ENCODE measurements around the gene ANAPC1.
"Not testable (repeated sequence)": the region's sequence is repeated elsewhere in the genome, so short reads cannot be mapped to it uniquely, and the experiment has no call there.

The ANAPC1 gene

DNA sequence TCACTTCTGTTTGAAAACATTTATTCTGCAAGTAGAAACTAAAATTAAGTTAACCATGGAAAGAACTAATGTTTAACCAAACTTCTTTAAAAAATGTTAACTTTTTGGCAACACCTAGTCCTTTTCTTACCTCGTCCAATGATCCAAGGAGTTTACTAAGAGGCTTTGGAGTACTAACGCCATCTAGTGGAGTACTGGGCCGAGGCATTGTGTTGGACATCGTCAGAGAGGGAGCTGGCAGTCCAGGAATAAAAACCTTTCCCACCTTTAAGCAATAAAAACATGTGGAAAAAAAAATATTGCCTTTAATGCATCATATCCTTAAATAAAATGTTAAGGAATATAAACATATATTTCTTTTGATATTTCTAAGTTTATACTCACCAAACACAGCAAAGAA is 33.3 kb downstream of the ANAPC1 start:
- ATAC-seq (ENCODE audit: insufficient read depth, low read depth) (peak; percentile 72; the same call in 2 of the 3 replicates), DNase-seq (peak; percentile 31)
- not testable (repeated sequence) for H3K79me2 ChIP-seq (ENCODE audit: insufficient read depth, low read length); H3K27ac ChIP-seq (ENCODE audit: low read length); H3K9ac ChIP-seq (ENCODE audit: low read depth, low read length); H3K4me1 ChIP-seq (ENCODE audit: insufficient read depth, low read length); H3K4me2 ChIP-seq (ENCODE audit: insufficient read depth, low read length); H3K9me3 ChIP-seq (ENCODE audit: insufficient read depth, low read length, severe bottlenecking); H4K20me1 ChIP-seq (ENCODE audit: insufficient read depth, low read length); H2AFZ ChIP-seq (ENCODE audit: low read depth, low read length); H3K27me3 ChIP-seq (ENCODE audit: insufficient read depth, low read length, poor library complexity); H3K4me3 ChIP-seq (ENCODE audit: low read depth in 1 of 2, low read length in 2 of 2)
- H3K36me3 ChIP-seq (ENCODE audit: insufficient read depth, low read length): peaks cover 32% of the 10 kb centered on the region; the same call in 1 of the 2 replicates
- TF ChIP-seq, protein P1, sequence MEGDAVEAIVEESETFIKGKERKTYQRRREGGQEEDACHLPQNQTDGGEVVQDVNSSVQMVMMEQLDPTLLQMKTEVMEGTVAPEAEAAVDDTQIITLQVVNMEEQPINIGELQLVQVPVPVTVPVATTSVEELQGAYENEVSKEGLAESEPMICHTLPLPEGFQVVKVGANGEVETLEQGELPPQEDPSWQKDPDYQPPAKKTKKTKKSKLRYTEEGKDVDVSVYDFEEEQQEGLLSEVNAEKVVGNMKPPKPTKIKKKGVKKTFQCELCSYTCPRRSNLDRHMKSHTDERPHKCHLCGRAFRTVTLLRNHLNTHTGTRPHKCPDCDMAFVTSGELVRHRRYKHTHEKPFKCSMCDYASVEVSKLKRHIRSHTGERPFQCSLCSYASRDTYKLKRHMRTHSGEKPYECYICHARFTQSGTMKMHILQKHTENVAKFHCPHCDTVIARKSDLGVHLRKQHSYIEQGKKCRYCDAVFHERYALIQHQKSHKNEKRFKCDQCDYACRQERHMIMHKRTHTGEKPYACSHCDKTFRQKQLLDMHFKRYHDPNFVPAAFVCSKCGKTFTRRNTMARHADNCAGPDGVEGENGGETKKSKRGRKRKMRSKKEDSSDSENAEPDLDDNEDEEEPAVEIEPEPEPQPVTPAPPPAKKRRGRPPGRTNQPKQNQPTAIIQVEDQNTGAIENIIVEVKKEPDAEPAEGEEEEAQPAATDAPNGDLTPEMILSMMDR (IDR thresholded peaks at IDR 0.05; ENCODE audit: borderline replicate concordance, extremely low read depth, low read length, poor library complexity, severe bottlenecking): peak; percentile 46

DNA sequence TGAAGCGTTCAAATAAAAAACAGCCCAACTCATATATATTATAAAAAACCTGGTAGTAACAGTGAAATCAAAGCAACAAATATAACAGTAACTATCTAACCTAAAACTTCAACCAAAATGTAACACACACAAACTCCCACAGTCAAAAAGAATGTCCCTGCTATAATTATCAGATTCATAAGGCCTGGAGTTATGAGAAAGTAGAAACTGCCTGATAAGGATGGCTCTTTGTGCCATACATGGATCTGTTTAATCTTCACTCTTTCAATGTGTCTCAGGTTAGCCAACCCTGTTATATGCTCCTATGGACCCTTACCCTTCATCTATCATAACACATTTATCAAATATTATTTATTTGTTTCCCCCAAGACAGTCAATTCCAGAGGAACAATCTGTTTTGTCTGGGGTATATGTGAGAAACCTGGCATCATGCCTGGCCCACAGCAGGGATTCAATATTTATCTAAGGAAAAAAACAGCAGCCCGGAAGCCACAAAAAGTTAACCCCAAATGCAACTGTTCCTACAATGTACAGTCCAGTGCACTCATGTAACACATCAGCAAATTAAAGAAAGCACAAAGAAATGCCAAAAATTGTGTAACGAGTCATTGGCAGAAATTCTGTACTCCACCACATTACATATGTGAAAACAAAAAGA is 44.2 kb downstream of the ANAPC1 start:
- ATAC-seq (ENCODE audit: insufficient read depth, low read depth); H3K9me3 ChIP-seq (ENCODE audit: insufficient read depth, low read length, severe bottlenecking); H3K4me2 ChIP-seq (ENCODE audit: insufficient read depth, low read length); H3K4me1 ChIP-seq (ENCODE audit: insufficient read depth, low read length); H3K27me3 ChIP-seq (ENCODE audit: insufficient read depth, low read length, poor library complexity); H3K4me3 ChIP-seq (ENCODE audit: low read depth in 1 of 2, low read length in 2 of 2); H2AFZ ChIP-seq (ENCODE audit: low read depth, low read length); DNase-seq; H3K27ac ChIP-seq (ENCODE audit: low read length); H3K79me2 ChIP-seq (ENCODE audit: insufficient read depth, low read length); H3K9ac ChIP-seq (ENCODE audit: low read depth, low read length); H4K20me1 ChIP-seq (ENCODE audit: insufficient read depth, low read length): not testable (repeated sequence)
- H3K36me3 ChIP-seq (ENCODE audit: insufficient read depth, low read length): peaks cover 29% of the 10 kb centered on the region

DNA sequence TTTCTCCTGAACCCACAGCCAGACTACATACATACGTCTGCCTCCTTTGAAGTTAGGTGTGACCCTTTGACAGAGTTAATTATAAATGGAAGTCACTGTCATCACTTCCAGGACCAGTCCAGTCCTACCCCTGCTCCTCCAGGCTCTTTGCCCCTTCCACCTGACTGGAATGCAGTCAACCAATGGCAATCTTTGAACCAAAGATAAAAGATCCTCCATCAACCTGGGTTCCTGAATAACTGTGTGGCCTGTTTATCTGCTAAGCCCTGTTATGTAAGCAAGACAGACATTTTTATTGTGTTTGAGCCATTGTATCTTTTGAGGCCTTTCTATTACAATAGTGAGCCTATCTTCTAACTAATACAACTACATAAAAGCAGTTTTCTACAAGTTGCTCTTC is 45.0 kb downstream of the ANAPC1 start:
- not testable (repeated sequence) for ATAC-seq (ENCODE audit: insufficient read depth, low read depth)

DNA sequence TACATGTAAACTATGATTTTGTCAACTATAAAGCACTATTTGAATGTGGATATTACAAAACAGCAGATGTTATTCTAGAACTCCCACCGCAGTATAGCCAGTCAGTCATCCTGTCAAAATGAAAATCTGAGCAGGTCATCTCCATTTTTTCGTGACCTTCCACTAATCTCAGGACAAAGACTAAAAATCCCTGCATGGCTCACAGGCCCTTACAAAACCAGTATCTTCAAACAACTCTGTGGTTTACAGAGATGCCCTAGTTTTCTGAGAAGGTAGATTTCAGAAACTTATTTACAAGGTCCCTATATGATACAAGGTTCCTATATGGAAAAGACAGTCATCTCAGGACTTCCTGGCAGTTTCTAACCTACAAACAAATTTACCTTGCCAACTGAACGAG is 49.8 kb downstream of the ANAPC1 start:
- H3K4me1 ChIP-seq (ENCODE audit: insufficient read depth, low read length); H3K4me2 ChIP-seq (ENCODE audit: insufficient read depth, low read length); H3K4me3 ChIP-seq (ENCODE audit: low read depth in 1 of 2, low read length in 2 of 2); H3K9me3 ChIP-seq (ENCODE audit: insufficient read depth, low read length, severe bottlenecking); H4K20me1 ChIP-seq (ENCODE audit: insufficient read depth, low read length); H3K27ac ChIP-seq (ENCODE audit: low read length); DNase-seq; ATAC-seq (ENCODE audit: insufficient read depth, low read depth); H2AFZ ChIP-seq (ENCODE audit: low read depth, low read length); H3K79me2 ChIP-seq (ENCODE audit: insufficient read depth, low read length); H3K9ac ChIP-seq (ENCODE audit: low read depth, low read length); H3K27me3 ChIP-seq (ENCODE audit: insufficient read depth, low read length, poor library complexity): not testable (repeated sequence)
- H3K36me3 ChIP-seq (ENCODE audit: insufficient read depth, low read length): peaks cover 44% of the 10 kb centered on the region

More for the DNA sequence above, 45.0 kb downstream of the ANAPC1 start:
- not testable (repeated sequence) for DNase-seq; H3K9me3 ChIP-seq (ENCODE audit: insufficient read depth, low read length, severe bottlenecking); H3K79me2 ChIP-seq (ENCODE audit: insufficient read depth, low read length); H4K20me1 ChIP-seq (ENCODE audit: insufficient read depth, low read length); H2AFZ ChIP-seq (ENCODE audit: low read depth, low read length); H3K4me2 ChIP-seq (ENCODE audit: insufficient read depth, low read length); H3K9ac ChIP-seq (ENCODE audit: low read depth, low read length); H3K4me1 ChIP-seq (ENCODE audit: insufficient read depth, low read length); H3K27me3 ChIP-seq (ENCODE audit: insufficient read depth, low read length, poor library complexity); H3K4me3 ChIP-seq (ENCODE audit: low read depth in 1 of 2, low read length in 2 of 2); H3K27ac ChIP-seq (ENCODE audit: low read length)
- peaks cover 30% of the 10 kb centered on the region for H3K36me3 ChIP-seq (ENCODE audit: insufficient read depth, low read length)

DNA sequence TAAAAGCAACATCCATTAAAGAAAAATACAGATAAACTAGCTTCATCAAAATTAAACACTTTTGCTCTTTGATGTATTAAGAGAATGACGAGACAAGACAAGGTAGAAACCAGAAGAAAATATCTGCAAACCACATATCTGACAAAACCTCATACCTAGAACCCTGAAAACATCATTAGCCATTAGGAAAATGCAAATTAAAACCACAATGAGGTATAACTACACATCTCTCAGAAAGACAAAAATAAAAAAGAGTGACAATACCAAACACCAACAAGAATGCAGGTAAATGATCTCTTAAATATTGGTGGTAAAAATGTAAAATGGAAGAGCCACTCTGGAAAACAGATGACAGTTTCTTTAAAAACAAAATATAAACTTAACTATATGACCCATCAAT is 53.5 kb downstream of the ANAPC1 start:
- not testable (repeated sequence) for H3K4me1 ChIP-seq (ENCODE audit: insufficient read depth, low read length); H3K27me3 ChIP-seq (ENCODE audit: insufficient read depth, low read length, poor library complexity); H3K4me3 ChIP-seq (ENCODE audit: low read depth in 1 of 2, low read length in 2 of 2); ATAC-seq (ENCODE audit: insufficient read depth, low read depth); H2AFZ ChIP-seq (ENCODE audit: low read depth, low read length); H3K9me3 ChIP-seq (ENCODE audit: insufficient read depth, low read length, severe bottlenecking); H3K4me2 ChIP-seq (ENCODE audit: insufficient read depth, low read length); H3K9ac ChIP-seq (ENCODE audit: low read depth, low read length); H3K27ac ChIP-seq (ENCODE audit: low read length); H3K79me2 ChIP-seq (ENCODE audit: insufficient read depth, low read length); DNase-seq; H4K20me1 ChIP-seq (ENCODE audit: insufficient read depth, low read length)
- H3K36me3 ChIP-seq (ENCODE audit: insufficient read depth, low read length): peaks cover 48% of the 10 kb centered on the region

DNA sequence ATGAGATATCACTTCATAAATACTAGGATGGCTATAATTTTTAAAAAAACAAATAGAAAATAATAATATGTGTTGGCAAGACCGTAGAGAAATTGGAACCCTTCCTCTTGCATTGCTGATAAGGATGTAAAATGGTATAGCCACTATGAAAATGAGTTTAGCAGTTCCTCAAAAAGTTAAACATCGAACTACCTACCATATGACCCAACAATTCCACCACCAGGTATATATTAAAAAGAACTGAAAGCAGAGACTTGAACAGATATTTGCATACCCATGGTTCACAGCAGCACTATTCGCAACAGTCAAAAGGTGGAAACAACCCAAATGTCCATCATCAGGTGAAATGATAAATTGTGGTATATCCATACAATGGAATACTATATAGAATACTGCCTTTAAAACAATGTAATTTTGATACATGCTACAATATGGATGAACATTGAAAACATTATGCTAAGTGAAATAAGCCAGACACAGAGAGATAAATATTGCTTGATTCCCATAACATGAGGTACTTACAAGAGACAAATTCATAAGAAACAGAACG is 55.7 kb downstream of the ANAPC1 start:
- H3K4me1 ChIP-seq (ENCODE audit: insufficient read depth, low read length); H3K27ac ChIP-seq (ENCODE audit: low read length); DNase-seq; ATAC-seq (ENCODE audit: insufficient read depth, low read depth); H3K27me3 ChIP-seq (ENCODE audit: insufficient read depth, low read length, poor library complexity); H4K20me1 ChIP-seq (ENCODE audit: insufficient read depth, low read length); H2AFZ ChIP-seq (ENCODE audit: low read depth, low read length); H3K79me2 ChIP-seq (ENCODE audit: insufficient read depth, low read length); H3K4me3 ChIP-seq (ENCODE audit: low read depth in 1 of 2, low read length in 2 of 2); H3K9me3 ChIP-seq (ENCODE audit: insufficient read depth, low read length, severe bottlenecking); H3K4me2 ChIP-seq (ENCODE audit: insufficient read depth, low read length); H3K9ac ChIP-seq (ENCODE audit: low read depth, low read length): not testable (repeated sequence)
- H3K36me3 ChIP-seq (ENCODE audit: insufficient read depth, low read length): peaks cover 51% of the 10 kb centered on the region
